ENCODE measurements around the gene AGAP3. TPM values are rescaled to one million over a fixed set of nuclear protein-coding genes. Genes with fewer than 3 reads are reported as not detected.

Gene AGAP3
- total and polyA plus RNA-seq, 4 donors, result 3.9 to 27.0 (median 17.6) TPM

- Histone ChIP-seq H3K36me3 (ENCODE audit: control insufficient read depth in 4 of 4, insufficient read depth in 3 of 4, low read depth in 1 of 4, low read length in 3 of 4) (no peaks in the 10 kb centered on the region), H3K9ac (ENCODE audit: low read depth in 1 of 2, low read length in 2 of 2) (no peak overlapping the region), H3K9me3 (ENCODE audit: control insufficient read depth in 4 of 4, low read length in 3 of 4) (no peaks in the 10 kb centered on the region), H3K4me1 (ENCODE audit: control insufficient read depth in 4 of 4, insufficient read depth in 4 of 4, low read length in 3 of 4) (no peaks in the 10 kb centered on the region), H3K27ac (ENCODE audit: low read depth in 1 of 2, low read length in 2 of 2) (no peak overlapping the region), H3K27me3 (ENCODE audit: control insufficient read depth in 4 of 4, insufficient read depth in 4 of 4, low read length in 3 of 4) (no peaks in the 10 kb centered on the region), H3K4me3 (ENCODE audit: low read depth in 1 of 3, low read length in 3 of 3) (no peak overlapping the region)
- TF ChIP-seq EGR1 (IDR thresholded peaks at IDR 0.05; ENCODE audit: low read depth in 2 of 2) (no peak), ATF3 (IDR thresholded peaks at IDR 0.05) (no peak), HNF4G (IDR thresholded peaks at IDR 0.05) (no peak), FOXA1 (IDR thresholded peaks at IDR 0.05) (no peak)
- no peak for DNase-seq (ENCODE audit: low spot score)
- 68% methylated on average over 7 of the region's 7 CpGs for WGBS
Measured at GRCh38 chr7:151157645-151158329, 71.5 kb downstream of the AGAP3 start.

GRCh38 chr7:151161757-151162156, 75.5 kb downstream of the AGAP3 start:
- no peak overlapping the region for H3K27ac ChIP-seq (ENCODE audit: low read depth in 1 of 2, low read length in 2 of 2)
- TF ChIP-seq HNF4A (conservative IDR thresholded peaks at IDR 0.05) (no peak), ATF3 (IDR thresholded peaks at IDR 0.05) (no peak), NR2F2 (IDR thresholded peaks at IDR 0.05) (no peak), YY1 (IDR thresholded peaks at IDR 0.05) (no peak), CTCF (IDR thresholded peaks at IDR 0.05; ENCODE audit: low read depth, low read length, missing input control) (no peak), RXRA (IDR thresholded peaks at IDR 0.05) (no peak), SP1 (IDR thresholded peaks at IDR 0.05) (no peak), ZBTB33 (IDR thresholded peaks at IDR 0.05) (no peak), REST (IDR thresholded peaks at IDR 0.05) (no peak), FOXA1 (IDR thresholded peaks at IDR 0.05) (no peak), RAD21 (IDR thresholded peaks at IDR 0.05) (no peak), JUND (IDR thresholded peaks at IDR 0.05) (no peak), TAF1 (conservative IDR thresholded peaks at IDR 0.05) (no peak), GABPA (IDR thresholded peaks at IDR 0.05 in 1 of 2, conservative IDR thresholded peaks at IDR 0.05 in 1 of 2) (no peak), EGR1 (IDR thresholded peaks at IDR 0.05; ENCODE audit: low read depth in 2 of 2) (no peak)
- TF ChIP-seq, protein P1, sequence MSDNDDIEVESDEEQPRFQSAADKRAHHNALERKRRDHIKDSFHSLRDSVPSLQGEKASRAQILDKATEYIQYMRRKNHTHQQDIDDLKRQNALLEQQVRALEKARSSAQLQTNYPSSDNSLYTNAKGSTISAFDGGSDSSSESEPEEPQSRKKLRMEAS (IDR thresholded peaks at IDR 0.05), result no peak
- DNase-seq (ENCODE audit: low spot score), result no peak
- no peaks in the 10 kb centered on the region for H3K36me3 ChIP-seq (ENCODE audit: control insufficient read depth in 4 of 4, insufficient read depth in 3 of 4, low read depth in 1 of 4, low read length in 3 of 4)
- H3K27me3 ChIP-seq (ENCODE audit: control insufficient read depth in 4 of 4, insufficient read depth in 4 of 4, low read length in 3 of 4), result peaks cover 0 to 11% (median 4%) of the 10 kb centered on the region in 4 donors
- H3K4me3 ChIP-seq (ENCODE audit: low read depth in 1 of 3, low read length in 3 of 3), result no peak overlapping the region
- no peak overlapping the region for H3K9ac ChIP-seq (ENCODE audit: low read depth in 1 of 2, low read length in 2 of 2)
- H3K4me1 ChIP-seq (ENCODE audit: control insufficient read depth in 4 of 4, insufficient read depth in 4 of 4, low read length in 3 of 4), result peaks cover 0 to 2% (median 1%) of the 10 kb centered on the region in 4 donors
- 84% methylated on average over 1 of the region's 1 CpG for WGBS
- H3K9me3 ChIP-seq (ENCODE audit: control insufficient read depth in 4 of 4, low read length in 3 of 4), result no peaks in the 10 kb centered on the region
